NCI-H2107 (cell line): ENCODE results near the gene CD34.

Experiments
- DNase-seq: peaks from one replicate; lab custom pipeline; 2025; lab: John Stamatoyannopoulos, UW

The CD34 gene

DNA sequence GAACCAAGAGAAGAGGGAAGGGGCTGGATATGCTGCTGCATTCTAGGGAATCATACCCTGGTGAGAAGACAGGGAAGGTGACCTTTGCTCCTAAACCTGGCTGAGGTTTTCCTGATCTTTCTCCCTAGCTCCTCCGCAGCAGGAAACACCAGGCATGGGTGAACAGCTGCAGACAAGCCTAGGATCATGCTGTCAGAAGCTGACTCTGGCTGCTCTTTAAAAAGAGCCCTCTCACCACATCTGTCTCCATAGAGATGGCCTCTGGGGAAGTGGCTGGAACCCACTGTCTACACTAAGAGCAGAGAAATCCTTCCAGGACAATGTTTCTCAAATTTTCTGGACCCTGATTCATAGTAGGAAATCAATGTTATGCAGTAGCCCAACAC, 57.6 kb downstream of the CD34 start:
- DNase-seq = no peak

DNA sequence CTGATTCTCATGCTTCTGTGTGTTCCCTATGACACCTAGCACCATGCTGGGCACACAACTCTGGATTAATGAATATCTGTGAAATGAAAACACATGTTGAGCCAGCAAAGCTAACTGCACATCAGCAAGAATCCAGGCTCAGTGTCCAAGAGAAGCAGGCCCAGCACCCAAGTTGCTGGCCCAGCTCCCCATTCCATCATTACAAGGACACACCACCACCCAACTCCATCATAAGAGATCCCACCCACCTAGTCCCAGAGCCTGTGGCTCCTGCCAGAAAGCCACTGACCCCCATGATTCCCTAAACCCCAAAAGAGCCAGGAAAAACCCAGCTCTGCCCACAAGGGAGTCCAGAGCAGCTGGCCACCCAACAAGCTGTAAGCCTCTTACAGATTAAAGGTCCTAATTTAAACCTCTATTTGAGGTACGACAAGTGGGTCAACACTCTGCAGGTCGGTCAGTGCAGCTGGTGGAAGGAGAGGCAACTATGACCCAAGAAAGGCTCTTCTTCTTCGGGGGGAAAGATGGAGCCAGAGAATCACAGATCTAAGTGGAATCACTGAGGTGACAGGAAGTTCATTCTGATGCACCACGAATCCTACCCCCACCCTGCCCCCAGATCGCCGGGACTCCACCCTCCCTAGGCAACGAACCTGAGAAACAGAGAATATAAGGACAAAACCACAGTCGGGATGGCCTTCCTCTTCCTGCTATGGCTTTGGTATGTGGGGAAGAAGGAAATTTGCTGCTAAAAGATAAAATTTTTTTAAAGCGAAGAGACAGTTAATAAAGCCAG, 58.2 kb downstream of the CD34 start:
- DNase-seq = no peak

DNA sequence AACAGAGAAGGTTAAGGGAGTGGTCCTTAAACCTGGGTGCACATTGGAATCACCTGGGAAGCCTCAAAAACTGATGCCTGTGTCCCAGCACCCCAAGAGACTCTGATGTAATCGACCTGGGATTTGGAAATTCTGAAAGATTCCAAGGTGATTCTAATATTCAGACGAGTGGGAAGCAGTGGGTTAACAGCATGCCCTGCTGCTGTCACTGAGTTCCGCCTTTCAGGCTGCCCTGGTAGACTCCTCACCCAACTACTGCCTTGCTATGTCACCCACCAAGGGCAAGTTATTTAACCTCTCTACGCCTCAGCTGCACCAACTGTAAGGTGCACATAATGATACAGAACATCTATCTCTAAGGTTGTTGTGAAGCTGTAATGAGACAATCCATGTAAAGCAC, 59.2 kb downstream of the CD34 start:
- DNase-seq = no peak

DNA sequence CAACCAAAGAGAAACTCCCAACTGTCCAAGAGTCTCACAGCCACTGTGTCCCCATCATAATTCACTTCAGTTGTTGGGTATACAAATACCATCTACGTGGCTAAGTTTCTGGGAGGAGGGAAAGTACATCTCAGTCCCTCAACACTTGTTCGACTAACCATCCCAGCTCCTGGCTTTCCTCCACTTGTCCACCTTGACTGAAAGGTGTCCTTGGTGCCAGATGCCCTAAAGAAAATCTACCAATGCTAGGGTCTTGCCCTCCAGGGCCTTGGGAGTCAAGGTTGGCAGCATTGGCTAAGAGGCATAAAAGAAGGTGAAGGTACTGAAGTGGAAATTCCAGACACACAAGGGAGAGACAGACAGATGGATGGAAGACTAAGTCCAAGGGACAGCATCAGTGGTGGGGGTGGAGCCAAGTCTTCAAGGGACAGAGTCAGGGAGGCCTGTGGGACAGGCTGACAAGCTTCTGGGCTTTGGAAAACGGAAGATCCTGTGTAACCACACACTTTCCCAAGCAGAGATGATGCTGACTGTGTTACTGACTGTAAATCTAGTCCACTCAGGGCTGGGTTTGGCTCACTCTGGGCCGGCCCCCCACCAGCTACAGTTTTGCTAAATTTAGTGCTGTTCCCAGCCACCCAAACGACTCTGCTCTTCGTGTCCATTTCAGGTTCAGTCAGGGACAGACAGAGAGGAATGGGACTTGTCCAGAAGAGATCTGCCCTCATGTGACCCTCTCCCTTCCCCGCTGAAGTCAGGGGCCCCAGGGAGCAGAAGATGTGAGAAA, 60.1 kb downstream of the CD34 start:
- DNase-seq = no peak

DNA sequence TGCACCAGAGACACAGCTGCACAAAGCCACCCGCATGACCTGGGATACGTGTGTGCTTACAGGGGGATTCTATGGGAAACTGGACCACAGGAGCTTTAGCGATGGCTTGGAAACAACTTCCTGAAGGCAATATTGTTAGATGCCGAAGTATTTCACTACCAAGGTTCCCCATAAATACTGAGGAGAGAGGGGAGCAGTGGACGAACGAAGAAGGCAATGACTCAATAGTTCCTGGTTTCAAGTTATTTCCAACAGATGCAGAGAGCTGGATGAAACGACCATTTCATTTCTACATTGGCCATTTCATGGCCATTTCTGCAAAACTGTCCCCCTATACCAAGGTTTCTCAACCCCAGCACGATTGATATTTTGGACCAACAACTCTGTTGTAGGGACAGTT, 61.3 kb downstream of the CD34 start:
- DNase-seq = no peak

DNA sequence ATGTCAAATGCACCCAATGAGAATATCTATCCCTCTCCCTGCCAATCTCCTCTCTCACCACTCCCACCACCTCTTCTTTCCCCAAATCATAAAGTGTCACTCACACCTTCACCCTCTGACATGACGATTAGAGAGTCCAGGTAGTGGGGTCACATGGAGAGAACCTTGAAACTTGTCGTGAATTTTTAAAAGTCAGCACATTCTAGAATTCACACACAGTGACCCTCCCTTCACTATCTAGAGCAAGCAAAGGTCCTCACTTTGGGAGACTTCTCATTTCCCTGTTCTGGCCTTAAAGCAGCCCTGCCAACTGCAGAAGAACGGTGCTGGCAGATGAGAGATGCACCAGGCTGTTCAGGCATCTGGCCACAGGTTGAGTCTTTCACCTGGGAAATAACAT, 61.9 kb downstream of the CD34 start:
- no peak for DNase-seq

DNA sequence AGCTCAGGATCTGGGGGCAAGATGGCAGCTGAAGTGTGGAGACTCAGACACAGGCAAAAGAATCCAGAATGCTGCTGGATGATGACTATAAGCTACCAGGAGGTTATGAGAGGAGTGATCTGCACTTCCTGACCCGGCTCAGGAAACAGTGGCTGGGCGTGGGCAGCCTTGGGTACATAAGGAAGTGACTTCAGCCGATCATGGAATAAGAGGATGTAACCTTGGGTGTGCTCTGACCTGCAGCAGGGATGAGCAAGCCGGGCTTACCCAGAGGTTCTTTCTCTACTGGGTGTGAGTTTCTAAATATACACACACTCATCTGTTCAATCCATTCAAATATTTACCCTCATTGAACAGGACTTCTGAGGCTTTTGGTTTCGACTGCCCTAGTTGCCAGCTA, 62.7 kb downstream of the CD34 start:
- DNase-seq = no peak

DNA sequence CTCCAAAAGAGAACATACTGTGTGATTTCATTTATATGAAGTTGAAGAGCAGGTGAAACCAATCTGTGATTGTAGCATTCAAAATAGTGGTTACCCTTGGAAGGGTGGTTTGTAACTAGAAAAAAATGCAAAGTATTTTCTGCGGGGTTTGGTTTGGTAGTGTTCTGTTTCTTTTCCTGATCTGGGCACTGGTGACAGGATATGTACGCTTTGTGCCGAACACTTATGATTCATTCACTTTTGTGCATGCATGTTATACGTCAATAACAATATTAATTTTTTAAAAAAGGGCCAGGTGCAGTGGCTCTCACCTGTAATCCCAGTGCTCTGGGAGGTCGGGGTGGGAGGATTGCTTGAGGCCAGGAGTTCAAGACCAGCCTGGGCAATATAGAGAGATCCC, 63.8 kb downstream of the CD34 start:
- no peak for DNase-seq

DNA sequence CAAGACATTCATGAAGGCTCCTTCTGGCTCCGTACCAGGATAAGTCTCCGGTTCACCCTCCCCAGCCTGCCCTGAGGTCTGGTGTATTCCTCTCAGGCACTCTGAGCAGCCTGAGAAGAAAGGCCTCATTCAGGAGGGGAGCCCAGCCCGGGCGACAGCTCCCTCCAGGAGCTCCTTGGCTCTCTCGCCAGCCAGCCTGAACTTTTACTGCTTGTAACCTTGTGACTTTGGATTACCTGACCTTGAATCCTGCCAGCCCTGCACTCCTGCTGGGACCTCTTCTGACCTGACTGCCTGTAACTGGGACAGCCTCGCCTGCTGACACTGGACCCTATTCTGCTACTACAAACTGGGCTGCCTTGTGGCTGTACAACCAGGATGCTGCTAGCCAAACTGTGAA, 65.8 kb downstream of the CD34 start:
- no peak for DNase-seq

DNA sequence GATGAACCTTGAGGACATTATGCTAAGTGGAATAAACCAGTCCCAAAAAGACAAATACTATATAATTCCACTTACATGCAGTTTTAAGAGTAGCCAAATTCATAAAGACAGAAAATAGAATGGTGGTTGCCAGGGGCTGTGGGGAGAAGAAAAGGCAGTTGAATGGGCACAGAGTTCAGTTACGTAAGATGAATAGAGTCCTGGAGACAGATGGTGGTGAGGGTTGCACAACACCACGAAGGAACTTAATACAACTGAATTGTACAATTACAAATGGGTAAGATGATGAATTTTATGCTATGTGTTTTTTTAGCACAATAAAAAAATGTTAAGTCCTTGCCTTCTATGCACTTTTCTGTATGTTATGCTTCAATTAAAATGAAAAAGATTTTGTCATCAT, 66.6 kb downstream of the CD34 start:
- no peak for DNase-seq

DNA sequence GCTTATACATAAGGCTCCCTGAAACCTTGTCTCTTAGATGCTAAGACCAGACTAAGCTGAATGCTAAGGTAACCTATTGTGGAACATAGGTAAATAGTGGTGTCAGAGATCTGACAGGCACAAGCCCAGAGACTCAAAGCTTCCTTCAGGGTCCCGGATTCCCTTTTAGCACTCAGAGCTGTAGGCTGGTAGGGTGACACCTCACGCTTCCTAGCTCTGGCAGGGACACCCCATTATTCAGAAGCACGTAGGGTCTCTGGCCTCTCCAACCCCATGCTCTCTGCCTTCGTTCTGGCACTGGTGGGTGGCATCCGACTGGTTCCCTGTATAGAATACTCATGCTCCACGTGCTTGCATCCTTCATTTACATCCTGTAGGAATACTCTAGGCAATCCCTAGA, 68.4 kb downstream of the CD34 start:
- no peak for DNase-seq

DNA sequence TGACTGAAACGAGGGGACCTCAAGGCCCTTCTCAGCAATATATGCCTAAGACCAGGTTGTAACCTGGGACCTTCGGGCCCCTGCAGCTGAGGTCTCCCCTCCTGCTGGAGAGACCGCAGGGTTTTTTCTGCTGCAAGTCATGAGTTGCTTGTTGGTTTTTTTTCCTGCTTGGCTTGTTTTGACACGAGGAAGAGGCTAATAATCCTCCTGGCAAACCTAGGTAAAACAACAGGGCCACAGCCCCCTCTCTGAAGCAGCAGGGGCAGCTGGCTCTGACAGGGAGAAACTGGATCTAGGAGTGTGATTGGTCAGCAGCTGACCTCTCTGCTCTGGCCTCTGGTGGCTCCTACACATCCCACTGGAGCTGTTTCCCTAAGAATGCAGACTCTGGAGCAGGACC, 69.0 kb downstream of the CD34 start:
- DNase-seq = no peak

DNA sequence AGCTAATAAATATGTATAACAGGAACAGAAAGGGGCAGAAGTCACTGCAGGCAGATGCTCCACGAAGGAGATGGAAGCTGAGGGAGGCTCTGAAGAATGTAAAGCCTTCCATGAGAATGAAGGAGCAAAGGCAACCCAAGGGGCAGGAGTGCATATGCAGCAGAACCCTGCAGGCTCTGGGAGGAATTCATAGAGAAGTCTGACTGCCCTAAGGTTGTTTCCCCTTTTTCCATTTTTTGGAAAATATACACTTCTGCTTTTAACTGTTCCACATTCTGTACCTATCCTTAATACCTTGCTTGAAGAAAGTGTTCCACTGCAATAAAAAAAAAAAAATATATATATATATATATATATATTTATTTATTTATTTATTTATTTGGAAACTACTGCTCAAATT, 69.6 kb downstream of the CD34 start:
- DNase-seq = no peak

DNA sequence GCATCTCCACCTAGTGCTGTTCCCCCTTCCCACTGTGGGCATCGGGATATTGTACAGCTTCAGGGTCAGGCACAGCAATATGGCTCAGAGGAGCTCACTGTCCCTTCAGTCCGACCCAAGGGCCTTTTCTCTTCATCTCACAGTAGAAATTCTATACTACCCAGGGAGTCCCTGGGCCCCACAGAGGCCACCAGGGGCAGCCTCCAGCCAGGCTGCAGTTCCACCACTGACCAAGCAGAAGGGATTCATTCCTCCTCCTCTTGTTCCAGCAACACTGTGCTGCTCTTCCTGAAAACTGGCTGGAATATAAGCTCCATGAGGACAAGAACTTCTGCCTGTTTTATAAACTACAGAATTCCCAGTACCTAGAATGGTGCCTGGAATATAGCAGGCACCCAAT, 70.5 kb downstream of the CD34 start:
- DNase-seq = no peak

DNA sequence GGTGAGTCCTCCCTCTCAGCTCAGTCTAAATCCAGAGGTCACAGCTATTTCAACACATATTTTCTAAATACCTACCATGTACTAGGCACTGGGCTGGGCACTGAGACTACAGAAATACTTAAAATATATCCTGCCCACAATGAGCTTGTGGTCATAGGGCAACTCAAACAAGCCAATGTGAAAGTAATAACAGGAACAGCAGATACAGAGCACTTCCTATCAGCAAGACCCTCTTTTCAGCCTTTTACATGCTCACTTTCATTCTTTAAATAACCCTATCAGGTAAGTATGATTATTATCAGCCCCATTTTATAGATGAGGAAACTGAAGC, 71.9 kb downstream of the CD34 start:
- DNase-seq = no peak

DNA sequence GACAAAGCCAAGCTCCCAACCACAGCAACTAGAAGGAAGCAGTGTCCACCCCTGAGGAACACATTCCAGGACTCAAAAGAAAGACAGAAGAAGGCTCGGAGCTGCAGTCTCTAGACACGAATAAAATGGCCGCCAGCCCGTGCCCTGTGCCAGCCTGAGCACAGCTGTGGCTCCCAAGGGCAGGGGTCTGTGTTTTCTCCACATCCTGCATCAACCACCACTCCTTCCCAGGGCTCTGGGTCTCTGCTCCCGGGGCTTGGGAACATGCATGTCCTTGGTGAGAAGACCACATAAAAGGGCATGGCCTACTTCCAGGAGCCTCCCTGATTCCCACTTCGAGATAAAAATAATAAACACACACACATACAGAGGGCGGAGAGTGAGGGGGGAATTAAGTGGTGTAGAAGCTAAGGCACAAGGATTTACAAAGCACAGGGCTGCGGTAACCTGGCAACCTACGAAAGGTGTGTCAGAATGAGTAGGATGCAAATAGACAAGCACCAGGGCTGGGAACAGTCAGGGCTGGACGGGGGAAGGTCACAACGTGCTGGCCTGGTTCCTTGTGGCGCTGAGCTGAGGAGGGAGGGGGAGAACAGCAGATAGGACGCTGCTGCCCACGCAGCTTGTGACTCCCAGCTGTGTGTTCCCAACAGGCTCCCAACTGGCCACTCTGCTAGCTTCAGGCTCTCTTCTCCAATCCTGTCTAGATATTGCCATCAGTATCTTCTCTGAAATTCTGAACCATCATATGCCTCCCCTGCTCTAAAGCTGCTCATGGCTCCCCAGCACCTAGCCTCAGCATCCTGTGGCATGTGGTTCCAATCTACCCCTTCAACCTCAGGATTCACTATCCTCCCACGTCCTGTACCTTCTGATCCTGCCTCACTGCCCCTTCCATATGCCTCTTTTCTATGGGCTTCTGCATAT, 72.5 kb downstream of the CD34 start:
- DNase-seq = no peak

DNA sequence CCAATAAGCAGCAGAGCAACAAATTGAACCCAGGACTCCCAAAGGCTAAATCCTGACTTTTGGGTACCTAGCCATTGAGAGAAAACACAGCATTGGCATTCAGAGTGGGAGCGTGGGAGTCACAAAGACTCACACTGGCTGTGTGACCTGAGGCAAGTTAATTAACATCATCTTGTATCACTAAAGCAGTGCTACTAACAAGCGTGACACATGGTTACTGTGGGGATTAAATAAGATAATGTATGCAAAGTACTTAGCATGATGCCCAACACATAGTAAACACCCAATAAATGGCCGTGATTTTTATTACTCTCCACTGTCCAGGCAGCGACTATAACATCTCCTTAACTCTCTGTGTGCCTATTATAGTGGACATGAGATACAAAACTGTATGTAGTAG, 73.3 kb downstream of the CD34 start:
- DNase-seq = no peak

DNA sequence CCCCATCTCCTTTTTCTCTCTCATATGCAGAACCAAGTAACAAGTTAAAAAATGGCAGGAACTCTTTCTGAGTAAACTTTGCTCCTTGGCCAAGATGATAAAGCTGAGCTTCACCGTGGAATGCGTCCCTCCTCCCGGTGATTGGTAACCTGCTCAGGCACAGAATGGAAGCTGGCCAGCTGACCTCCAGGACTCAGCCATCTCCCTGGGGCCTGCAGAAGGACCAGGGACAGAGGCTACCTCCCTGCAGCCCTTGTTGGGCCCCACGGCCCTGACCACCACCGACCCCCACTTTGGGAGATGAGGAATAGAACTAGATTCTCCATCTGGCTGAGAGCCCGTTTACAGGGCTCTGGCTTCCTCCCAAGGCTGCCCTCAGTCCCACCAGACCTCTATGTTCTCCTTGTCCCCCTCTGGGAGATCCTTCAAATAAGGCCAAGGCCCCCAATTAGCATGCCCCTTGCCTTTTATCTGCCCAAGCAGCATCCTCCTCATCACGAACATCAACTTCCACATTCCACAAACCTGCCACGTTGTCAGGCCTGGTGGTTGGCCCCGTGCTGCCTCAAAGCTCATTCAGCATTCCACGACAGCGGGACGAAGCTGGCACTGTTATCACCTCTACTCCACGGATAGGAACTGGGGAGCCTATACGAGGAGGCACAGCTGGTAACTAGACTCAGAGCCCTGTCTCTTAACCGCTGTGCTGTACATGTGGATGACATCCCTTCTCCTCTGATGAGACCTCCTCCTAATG, 74.2 kb downstream of the CD34 start:
- DNase-seq = no peak

DNA sequence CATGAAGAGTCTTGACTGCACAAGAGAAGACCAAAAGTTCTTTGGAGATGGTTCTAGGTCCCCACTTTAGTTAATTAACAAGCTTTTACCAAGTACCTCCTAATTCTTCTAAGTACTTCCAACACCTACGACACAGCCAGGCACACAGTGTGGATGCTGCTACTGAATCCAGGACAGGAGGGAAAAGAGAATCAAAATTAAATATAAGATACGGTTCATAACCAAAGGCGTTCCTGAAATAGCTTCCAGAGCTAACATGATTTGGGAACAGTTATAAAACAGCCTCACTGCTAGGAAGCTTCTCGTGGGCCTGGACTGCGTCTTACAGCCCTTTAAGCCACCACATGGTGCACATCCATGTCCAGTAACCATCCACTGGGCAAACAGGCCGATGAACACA, 75.0 kb downstream of the CD34 start:
- DNase-seq = no peak

DNA sequence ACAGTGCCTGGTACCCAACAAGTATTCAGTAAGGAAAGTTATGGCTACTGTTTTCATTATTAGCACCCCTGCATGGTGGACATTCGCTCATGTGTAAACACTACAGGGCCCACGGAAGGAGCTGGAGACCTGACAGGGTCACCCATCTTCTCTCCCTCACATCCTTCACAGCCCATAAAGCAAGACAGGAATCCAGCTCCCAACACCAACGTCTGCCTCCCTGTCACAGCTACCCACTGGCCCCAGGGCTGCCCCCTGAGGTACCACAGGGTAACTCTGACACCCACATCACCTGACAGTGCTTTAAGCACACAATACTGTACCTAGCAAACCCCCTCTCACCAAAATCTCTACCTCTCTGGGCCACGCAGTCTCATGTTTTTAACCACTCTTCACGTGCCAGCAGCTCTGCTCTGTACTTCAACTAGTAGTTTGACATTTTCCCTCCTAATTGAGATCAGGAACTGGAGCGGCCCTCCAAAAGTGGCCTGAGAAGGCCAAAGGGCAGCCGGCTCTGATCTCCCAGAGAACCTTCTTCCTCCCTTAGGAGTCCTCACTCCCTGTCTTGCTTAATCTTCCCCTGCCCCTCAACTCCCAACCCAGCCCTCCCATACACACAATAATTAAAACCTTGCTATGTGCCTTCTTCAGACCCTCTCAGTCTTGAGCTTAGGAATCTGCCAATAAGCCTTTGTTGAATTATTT, 76.8 kb downstream of the CD34 start:
- DNase-seq = no peak

DNA sequence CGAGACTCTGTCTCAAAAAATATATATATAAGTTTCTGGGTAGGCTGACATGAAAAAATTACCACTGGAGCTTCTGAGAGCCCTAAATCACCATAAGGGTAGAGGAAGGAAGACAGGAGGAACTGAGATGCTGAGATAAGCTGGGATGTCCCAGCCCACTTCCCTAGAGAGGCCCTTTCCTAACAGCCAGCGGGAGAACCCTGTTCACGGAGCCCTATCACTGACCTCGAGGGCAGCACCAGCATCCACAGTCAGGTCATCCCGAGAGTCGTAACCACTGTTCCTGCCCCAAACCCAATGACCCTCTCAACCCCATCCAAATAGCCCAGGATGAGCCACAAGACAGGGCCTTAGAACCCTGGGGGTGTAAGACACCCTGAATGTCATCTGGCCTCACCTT, 77.5 kb downstream of the CD34 start:
- DNase-seq = no peak
